Psoas muscle (tissue), 8 donors: ENCODE data around the gene DHRS1. TPM values are rescaled to one million over a fixed set of nuclear protein-coding genes. Genes with fewer than 3 reads are reported as not detected.

ENCODE experiments used
- ATAC-seq, 4 donors: fragments of 200-7000 bp; cut with Tn5 transposase; one replicate each; pipeline ENCODE4 v1.9.1; 2020; ENCODE audit warnings: moderate library complexity in 3 of 4, mild to moderate bottlenecking in 2 of 4
- DNase-seq, 2 donors: peaks; one replicate each; pipeline ENCODE4 v3.0.0-alpha.2; 2020
- H3K27ac ChIP-seq: fragments of 200-600 bp; one replicate; pipeline ENCODE4 v1.8.0; 2022
- H3K27me3 ChIP-seq, 3 donors: fragments of 200-600 bp in 1 of 3; one replicate each; pipeline versions ENCODE4 v1.6.1 to v1.8.0; 2013 to 2022; ENCODE audit warnings: low read length in 2 of 3, mild to moderate bottlenecking in 2 of 3, moderate library complexity in 1 of 3; ENCODE audit not compliant: insufficient read depth in 3 of 3
- H3K36me3 ChIP-seq, 2 donors: fragments of 200-600 bp in 1 of 2; one replicate each; pipeline versions ENCODE4 v1.6.1 to v1.8.0; 2013 to 2022; ENCODE audit warnings: low read depth in 1 of 2, mild to moderate bottlenecking in 1 of 2, moderate library complexity in 1 of 2; ENCODE audit not compliant: insufficient read depth in 1 of 2
- H3K4me1 ChIP-seq: fragments of 200-600 bp; one replicate; pipeline ENCODE4 v1.8.0; 2022
- H3K4me3 ChIP-seq: fragments of 200-600 bp; one replicate; pipeline ENCODE4 v1.8.0; 2022; ENCODE audit warnings: mild to moderate bottlenecking
- H3K9me3 ChIP-seq: fragments of 200-600 bp; one replicate; pipeline ENCODE4 v1.8.0; 2022
- CTCF ChIP-seq: fragments of 200-600 bp; IDR thresholded peaks from one replicate; pipeline ENCODE4 v1.8.0; 2022; ENCODE audit warnings: antibody characterized with exemption
- WGBS, 3 donors: extraction: QIAGEN DNeasy Blood & Tissue Kit; methylation state at CpG; one replicate each; pipeline versions ENCODE4 v1.1.6 to v1.1.7; 2013; 5-methylcytosine and 5-hydroxymethylcytosine counted together
- intact Hi-C, 2 donors: fragments of 100-400 bp; cut with DNase I; formaldehyde crosslinking; loops; one replicate each; pipeline versions ENCODE4 v1.11.0 to v1.14.2; 2022
- polyA plus RNA-seq, 3 donors: library from polyadenylated mRNA; stranded (reverse); fragments of 200-250 nt; gene quantifications; one replicate each; pipeline ENCODE4 v1.2.3, GENCODE V29; 2013
- total RNA-seq, 4 donors: library from RNA; stranded (reverse); fragmentation: NEBNext Ultra II Directional in 2 of 4; extraction: Animal tissue kit (Norgen Biotek cat#: 25700) in 2 of 4; gene quantifications; one replicate each; pipeline versions ENCODE4 v1.2.1 to v1.2.4, GENCODE V29; 2021 to 2023
- donor health status: healthy with polysubstance abuse.
- donor health status: DM: no; HTN: no; CAD: no; lungs with moderate emphysema.
- donor health status: Bipolar disorder and iron deficiency.
- donor health status: healthy.
- donor health status: DM: yes; HTN: yes; CAD: no.
- donor health status: DM: no; HTN: no; CAD: no.
- donor health status: DM: no; HTN: no; CAD: no.
- donor health status: DM: yes; HTN: yes; CAD: no.

Gene DHRS1
- total and polyA plus RNA-seq, 7 donors: 1.5 to 6.4 (median 3.1) TPM

- peaks cover 0 to 6% (median 4%) of the 10 kb centered on the region in 3 donors for H3K27me3 ChIP-seq
- H3K27ac ChIP-seq: no peak overlapping the region
- TF ChIP-seq CTCF: no peak
- ATAC-seq (no peak), DNase-seq (peak in 1 of 2 donors; percentile 47)
- H3K4me1 ChIP-seq: no peaks in the 10 kb centered on the region
- 63 to 72% (median 69%) methylated on average over 6 of the region's 6 CpGs for WGBS, 3 donors
- no peaks in the 10 kb centered on the region for H3K9me3 ChIP-seq
- H3K36me3 ChIP-seq: peaks cover 0 to 12% of the 10 kb centered on the region in 2 donors
- intact Hi-C loops: no loop called here
- no peak overlapping the region for H3K4me3 ChIP-seq
These were observed 24.4 kb upstream of the DHRS1 start for GRCh38 chr14:24324024-24324423.

DNA sequence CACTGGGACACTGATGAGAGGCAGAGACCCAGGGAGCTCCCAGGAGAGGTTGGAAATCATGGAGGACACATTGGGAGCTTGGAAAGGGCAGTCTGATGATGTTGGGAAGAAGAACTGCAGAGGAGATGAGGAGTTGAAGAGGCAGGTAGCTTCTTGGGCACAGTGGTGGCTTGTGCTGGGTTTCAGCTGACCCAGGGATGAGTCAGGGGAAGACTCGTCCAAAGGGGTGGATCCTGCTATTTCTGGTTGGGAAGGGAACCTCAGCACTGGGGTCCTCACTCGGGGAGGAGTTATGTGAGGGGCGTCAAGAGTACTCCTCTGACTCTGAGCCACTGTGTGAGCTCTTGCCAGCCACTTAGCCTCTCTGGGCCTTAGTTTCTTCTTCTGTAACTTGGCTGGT, 23.8 kb upstream of the DHRS1 start:
- H3K36me3 ChIP-seq: peaks cover 0 to 13% of the 10 kb centered on the region in 2 donors
- no peak for TF ChIP-seq CTCF
- no peaks in the 10 kb centered on the region for H3K4me1 ChIP-seq
- WGBS, 3 donors: 44 to 58% (median 47%) methylated on average over 3 of the region's 3 CpGs
- no peaks in the 10 kb centered on the region for H3K9me3 ChIP-seq
- peaks cover 0 to 13% (median 7%) of the 10 kb centered on the region in 3 donors for H3K27me3 ChIP-seq
- no peak overlapping the region for H3K4me3 ChIP-seq
- no peak overlapping the region for H3K27ac ChIP-seq
- no peak for ATAC-seq
- no peak for DNase-seq
- intact Hi-C loops: no loop called here

GRCh38 chr14:24322672-24323071, 23.1 kb upstream of the DHRS1 start:
- 55 to 66% (median 62%) methylated on average over 8 to 10 of the region's 10 CpGs for WGBS, 3 donors
- TF ChIP-seq CTCF: no peak
- Histone ChIP-seq H3K36me3 (peaks cover 0 to 13% of the 10 kb centered on the region in 2 donors), H3K4me1 (no peaks in the 10 kb centered on the region), H3K9me3 (no peaks in the 10 kb centered on the region), H3K27ac (no peak overlapping the region), H3K4me3 (no peak overlapping the region), H3K27me3 (peaks cover 0 to 20% (median 7%) of the 10 kb centered on the region in 3 donors)
- intact Hi-C loops: no loop called here
- no peak for ATAC-seq
- peak in 1 of 2 donors; percentile 38 for DNase-seq

DNA sequence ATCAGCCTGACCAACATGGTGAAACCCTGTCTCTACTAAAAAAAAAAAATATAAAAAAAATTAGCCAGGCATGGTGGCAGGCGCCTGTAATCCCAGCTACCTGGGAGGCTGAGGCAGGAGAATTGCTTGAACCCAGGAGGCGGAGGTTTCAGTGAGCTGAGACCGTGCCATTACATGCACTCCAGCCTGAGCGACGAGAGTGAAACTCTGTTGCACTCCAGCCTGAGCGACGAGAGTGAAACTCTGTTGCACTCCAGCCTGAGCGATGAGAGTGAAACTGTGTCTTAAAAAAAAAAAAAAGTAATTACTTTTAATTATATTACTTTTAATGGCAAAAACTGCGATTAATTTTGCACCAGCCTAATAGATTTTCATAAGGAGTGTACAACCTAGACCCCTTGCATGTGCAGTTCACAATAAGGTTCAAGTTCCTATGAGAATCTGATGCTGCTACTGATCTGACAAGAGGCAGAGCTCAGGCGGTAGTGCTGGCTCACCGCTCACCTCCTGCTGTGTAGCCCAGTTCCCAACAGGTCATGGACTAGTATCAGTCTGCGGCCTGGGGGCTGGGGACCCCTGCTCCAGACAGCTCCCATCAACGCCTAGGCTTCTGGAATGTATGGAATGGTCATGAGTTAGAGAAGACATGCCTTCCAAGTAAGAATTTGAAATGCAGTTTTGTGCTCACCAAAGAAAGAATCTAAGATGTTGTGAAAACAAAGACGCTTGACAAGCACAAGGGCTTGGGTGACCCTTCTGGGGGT, 21.8 kb upstream of the DHRS1 start:
- ATAC-seq (no peak), DNase-seq (no peak)
- Histone ChIP-seq H3K4me3 (no peak overlapping the region), H3K36me3 (peaks cover 0 to 13% of the 10 kb centered on the region in 2 donors), H3K4me1 (no peaks in the 10 kb centered on the region), H3K9me3 (no peaks in the 10 kb centered on the region), H3K27me3 (peaks cover 0 to 31% (median 7%) of the 10 kb centered on the region in 3 donors), H3K27ac (no peak overlapping the region)
- no peak for TF ChIP-seq CTCF
- intact Hi-C loops: no loop called here
- 82 to 87% (median 85%) methylated on average over 14 of the region's 14 CpGs for WGBS, 3 donors
